Activated CD4-positive, alpha-beta T cell treated with anti-CD3 and anti-CD28 coated beads for 1 hour (primary cell): ENCODE data around the gene POU2AF3.

Source experiments
- DNase-seq: peaks from one replicate; pipeline ENCODE4 v3.0.0-alpha.2; 2020

The POU2AF3 gene

GRCh38 chr11:111329306-111330204, 31.2 kb downstream of the POU2AF3 start:
- DNase-seq = no peak

- DNase-seq = no peak
Observed at GRCh38 chr11:111330234-111330893, 32.0 kb downstream of the POU2AF3 start.

- no peak for DNase-seq
Observed at GRCh38 chr11:111331711-111332479, 33.5 kb downstream of the POU2AF3 start.

- DNase-seq = no peak
Observed at GRCh38 chr11:111334532-111335502, 36.5 kb downstream of the POU2AF3 start.

- DNase-seq = no peak
Observed at GRCh38 chr11:111335549-111335948, 37.2 kb downstream of the POU2AF3 start.

GRCh38 chr11:111336062-111336461, 37.7 kb downstream of the POU2AF3 start:
- DNase-seq = no peak

GRCh38 chr11:111336582-111337256, 38.4 kb downstream of the POU2AF3 start:
- DNase-seq = no peak

- DNase-seq = no peak
Observed at GRCh38 chr11:111339758-111340388, 41.5 kb downstream of the POU2AF3 start.

- no peak for DNase-seq
Observed at GRCh38 chr11:111342329-111342728, 44.0 kb downstream of the POU2AF3 start.

GRCh38 chr11:111344032-111344431, 45.7 kb downstream of the POU2AF3 start:
- DNase-seq = no peak

- DNase-seq = no peak
Observed at GRCh38 chr11:111347002-111347722, 48.8 kb downstream of the POU2AF3 start.

GRCh38 chr11:111347723-111348115, 49.4 kb downstream of the POU2AF3 start:
- no peak for DNase-seq

- DNase-seq = no peak
Observed at GRCh38 chr11:111348147-111348546, 49.8 kb downstream of the POU2AF3 start.

GRCh38 chr11:111349191-111349695, 50.9 kb downstream of the POU2AF3 start:
- DNase-seq = no peak

- DNase-seq = no peak
Observed at GRCh38 chr11:111350811-111351210, 52.5 kb downstream of the POU2AF3 start.

GRCh38 chr11:111351374-111352055, 53.2 kb downstream of the POU2AF3 start:
- DNase-seq = no peak

- no peak for DNase-seq
Observed at GRCh38 chr11:111352231-111352746, 53.9 kb downstream of the POU2AF3 start.

- DNase-seq = no peak
Observed at GRCh38 chr11:111352935-111353710, 54.8 kb downstream of the POU2AF3 start.
